Panc1 (cell line): Measurements from ENCODE around the gene ITGB2. TPM values are rescaled to one million over a fixed set of nuclear protein-coding genes. Genes with fewer than 3 reads are reported as not detected.

Experiments
- ATAC-seq: fragments of 200-7000 bp; cut with Tn5 transposase; 2 replicates; pipeline ENCODE4 v1.9.1; 2020; ENCODE audit warnings: mild to moderate bottlenecking, moderate library complexity
- BruUV-seq: library from RNA; stranded (reverse); fragments of 400-500 nt; replicated peaks from 2 replicates; lab custom pipeline; 2021; lab: Mats Ljungman, UMichigan
- CTCF ChIA-PET: fragments of 300-600 bp; sonication (Branson Sonifier 250); formaldehyde crosslinking; loops from one replicate; lab custom pipeline; 2022; ENCODE audit warnings: antibody characterized with exemption; lab: Charles Lee
- POLR2A ChIA-PET: fragments of 300-600 bp; sonication (Branson Sonifier 250); formaldehyde crosslinking; loops from one replicate; lab custom pipeline; 2022; ENCODE audit warnings: antibody characterized with exemption; lab: Charles Lee
- DNase-seq: peaks from one replicate; pipeline ENCODE4 v3.0.0-alpha.2; 2010; ENCODE audit warnings: low read depth, low spot score
- H3K27ac ChIP-seq: 2 replicates; pipeline ENCODE4 v1.5.1; 2011; ENCODE audit warnings: mild to moderate bottlenecking, low read length, inconsistent platforms
- H3K27me3 ChIP-seq: fragments of 200-500 bp; sonication (Bioruptor generic); 2 replicates; pipeline ENCODE4 v1.6.0; 2014; ENCODE audit warnings: low read length, inconsistent platforms; ENCODE audit not compliant: control insufficient read depth, insufficient read depth
- H3K36me3 ChIP-seq: fragments of 200-500 bp; sonication (Bioruptor generic); 2 replicates; pipeline ENCODE4 v1.5.1; 2014; ENCODE audit warnings: inconsistent platforms, mild to moderate bottlenecking, low read length, moderate library complexity; ENCODE audit not compliant: control insufficient read depth, insufficient read depth
- H3K4me1 ChIP-seq: 2 replicates; pipeline ENCODE4 v1.5.1; 2011; ENCODE audit warnings: inconsistent platforms, mild to moderate bottlenecking, low read length, moderate library complexity; ENCODE audit not compliant: control insufficient read depth, insufficient read depth
- H3K4me3 ChIP-seq, 2 experiments: 2 replicates each; pipeline ENCODE4 v1.5.1; 2011 to 2012; ENCODE audit warnings: low read depth in 2 of 2, low read length in 2 of 2, mild to moderate bottlenecking in 2 of 2, inconsistent platforms in 1 of 2, moderate library complexity in 1 of 2
- H3K9me3 ChIP-seq: fragments of 200-500 bp; sonication (Bioruptor generic); 2 replicates; pipeline ENCODE4 v1.5.1; 2014; ENCODE audit warnings: low read depth, mild to moderate bottlenecking, inconsistent platforms, low read length, moderate library complexity; ENCODE audit not compliant: control insufficient read depth, insufficient read depth
- CTCF ChIP-seq: fragments of 450-650 bp; IDR thresholded peaks from 2 replicates; pipeline ENCODE4 v1.5.1; 2017; ENCODE audit warnings: mild to moderate bottlenecking
- POLR2AphosphoS5 ChIP-seq: IDR thresholded peaks from 2 replicates; pipeline ENCODE4 v1.6.1; 2012; ENCODE audit warnings: mild to moderate bottlenecking, low read depth, low read length, moderate library complexity
- SIN3A ChIP-seq: IDR thresholded peaks from 2 replicates; pipeline ENCODE4 v1.6.1; 2012; ENCODE audit warnings: low read depth, mild to moderate bottlenecking, low read length, moderate library complexity, borderline replicate concordance; ENCODE audit not compliant: insufficient read depth
- TCF7L2 ChIP-seq: IDR thresholded peaks from 2 replicates; pipeline ENCODE4 v1.6.1; 2011; ENCODE audit warnings: mild to moderate bottlenecking, low read depth, low read length, inconsistent platforms
- in situ Hi-C: cut with HindIII; loops from 2 replicates; pipeline ENCODE4 v1.10.0; 2016; ENCODE audit warnings: low sequenced_read_pairs, low pct_unique_long_range_greater_than_20kb
- intact Hi-C: fragments of 100-400 bp; cut with micrococcal nuclease; formaldehyde crosslinking; loops from one replicate; pipeline ENCODE4 v1.10.0; 2022; ENCODE audit not compliant: unreplicated experiment
- total RNA-seq: library from RNA; stranded (reverse); gene quantifications from one replicate; pipeline ENCODE4 v1.2.1, GENCODE V29; 2021; ENCODE audit not compliant: unreplicated experiment
- TF ChIP-seq, protein P1 (sequence below), 2 experiments: IDR thresholded peaks; 2 replicates each; pipeline ENCODE4 v1.6.1; 2011 to 2012; ENCODE audit warnings: low read depth in 2 of 2, control low read depth in 1 of 2, low read length in 1 of 2, mild to moderate bottlenecking in 1 of 2, moderate library complexity in 1 of 2; ENCODE audit not compliant: insufficient read depth in 1 of 2

Gene ITGB2
- total RNA-seq, 1 experiment from 2014 or later = 3.0 TPM

- POLR2A ChIA-PET = no interaction called here
- Histone ChIP-seq H3K4me3 (no peak overlapping the region), H3K36me3 (peaks cover 3% of the 10 kb centered on the region; the same call in 1 of the 2 replicates), H3K27me3 (no peaks in the 10 kb centered on the region), H3K4me1 (no peaks in the 10 kb centered on the region), H3K27ac (no peak overlapping the region), H3K9me3 (no peaks in the 10 kb centered on the region)
- ATAC-seq (no peak), DNase-seq (no peak)
- BruUV-seq = no TSS peak
- CTCF ChIA-PET = no interaction called here
- TF ChIP-seq SIN3A = no peak
- intact Hi-C loops = no loop called here
- in situ Hi-C loops = no loop called here
Measured at GRCh38 chr21:44958471-44959191, 37.9 kb upstream of the ITGB2 start.

DNA sequence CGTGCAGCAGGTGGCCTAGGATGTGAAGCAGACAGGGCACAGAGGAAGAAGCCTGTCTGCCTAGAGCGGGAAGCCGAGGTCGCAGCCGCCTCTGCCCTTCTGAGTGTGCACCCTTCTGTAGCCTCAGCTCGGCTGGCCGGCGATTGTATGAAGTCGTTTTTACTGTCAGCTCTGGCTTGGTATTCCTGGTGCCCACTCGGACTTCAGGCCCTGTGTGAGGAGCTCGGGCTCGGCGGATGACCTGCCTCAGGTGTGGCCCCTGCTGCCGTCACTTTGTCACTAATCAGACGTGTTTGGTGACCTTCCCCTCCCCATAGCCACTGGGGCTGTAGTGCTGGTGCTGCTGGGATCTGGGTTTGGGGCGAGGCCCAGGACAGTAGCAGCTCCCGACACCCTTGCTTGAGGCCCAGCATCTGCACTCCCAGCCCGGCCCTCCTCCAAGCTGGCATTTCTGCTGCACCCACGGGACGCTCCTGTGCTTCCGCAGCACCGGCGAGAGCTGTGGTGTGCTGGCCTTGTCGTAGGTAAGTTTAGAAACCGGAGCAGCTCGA, 37.3 kb upstream of the ITGB2 start:
- no peak for TF ChIP-seq POLR2AphosphoS5
- TF ChIP-seq, protein P1, sequence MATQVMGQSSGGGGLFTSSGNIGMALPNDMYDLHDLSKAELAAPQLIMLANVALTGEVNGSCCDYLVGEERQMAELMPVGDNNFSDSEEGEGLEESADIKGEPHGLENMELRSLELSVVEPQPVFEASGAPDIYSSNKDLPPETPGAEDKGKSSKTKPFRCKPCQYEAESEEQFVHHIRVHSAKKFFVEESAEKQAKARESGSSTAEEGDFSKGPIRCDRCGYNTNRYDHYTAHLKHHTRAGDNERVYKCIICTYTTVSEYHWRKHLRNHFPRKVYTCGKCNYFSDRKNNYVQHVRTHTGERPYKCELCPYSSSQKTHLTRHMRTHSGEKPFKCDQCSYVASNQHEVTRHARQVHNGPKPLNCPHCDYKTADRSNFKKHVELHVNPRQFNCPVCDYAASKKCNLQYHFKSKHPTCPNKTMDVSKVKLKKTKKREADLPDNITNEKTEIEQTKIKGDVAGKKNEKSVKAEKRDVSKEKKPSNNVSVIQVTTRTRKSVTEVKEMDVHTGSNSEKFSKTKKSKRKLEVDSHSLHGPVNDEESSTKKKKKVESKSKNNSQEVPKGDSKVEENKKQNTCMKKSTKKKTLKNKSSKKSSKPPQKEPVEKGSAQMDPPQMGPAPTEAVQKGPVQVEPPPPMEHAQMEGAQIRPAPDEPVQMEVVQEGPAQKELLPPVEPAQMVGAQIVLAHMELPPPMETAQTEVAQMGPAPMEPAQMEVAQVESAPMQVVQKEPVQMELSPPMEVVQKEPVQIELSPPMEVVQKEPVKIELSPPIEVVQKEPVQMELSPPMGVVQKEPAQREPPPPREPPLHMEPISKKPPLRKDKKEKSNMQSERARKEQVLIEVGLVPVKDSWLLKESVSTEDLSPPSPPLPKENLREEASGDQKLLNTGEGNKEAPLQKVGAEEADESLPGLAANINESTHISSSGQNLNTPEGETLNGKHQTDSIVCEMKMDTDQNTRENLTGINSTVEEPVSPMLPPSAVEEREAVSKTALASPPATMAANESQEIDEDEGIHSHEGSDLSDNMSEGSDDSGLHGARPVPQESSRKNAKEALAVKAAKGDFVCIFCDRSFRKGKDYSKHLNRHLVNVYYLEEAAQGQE (IDR thresholded peaks at IDR 0.05; ENCODE audit: insufficient read depth in 1 of 2, low read depth in 2 of 2, low read length in 1 of 2) = no peak
- TF ChIP-seq TCF7L2 = no peak
- no peak for TF ChIP-seq SIN3A
- Histone ChIP-seq H3K4me1 (no peaks in the 10 kb centered on the region), H3K27me3 (no peaks in the 10 kb centered on the region), H3K27ac (no peak overlapping the region), H3K36me3 (peaks cover 3% of the 10 kb centered on the region; the same call in 1 of the 2 replicates), H3K9me3 (no peaks in the 10 kb centered on the region), H3K4me3 (no peak overlapping the region)
- ChIA-PET CTCF (no interaction called here), POLR2A (no interaction called here)
- in situ Hi-C loops (no loop called here), intact Hi-C loops (no loop called here)
- no TSS peak for BruUV-seq
- ATAC-seq (no peak), DNase-seq (no peak)

DNA sequence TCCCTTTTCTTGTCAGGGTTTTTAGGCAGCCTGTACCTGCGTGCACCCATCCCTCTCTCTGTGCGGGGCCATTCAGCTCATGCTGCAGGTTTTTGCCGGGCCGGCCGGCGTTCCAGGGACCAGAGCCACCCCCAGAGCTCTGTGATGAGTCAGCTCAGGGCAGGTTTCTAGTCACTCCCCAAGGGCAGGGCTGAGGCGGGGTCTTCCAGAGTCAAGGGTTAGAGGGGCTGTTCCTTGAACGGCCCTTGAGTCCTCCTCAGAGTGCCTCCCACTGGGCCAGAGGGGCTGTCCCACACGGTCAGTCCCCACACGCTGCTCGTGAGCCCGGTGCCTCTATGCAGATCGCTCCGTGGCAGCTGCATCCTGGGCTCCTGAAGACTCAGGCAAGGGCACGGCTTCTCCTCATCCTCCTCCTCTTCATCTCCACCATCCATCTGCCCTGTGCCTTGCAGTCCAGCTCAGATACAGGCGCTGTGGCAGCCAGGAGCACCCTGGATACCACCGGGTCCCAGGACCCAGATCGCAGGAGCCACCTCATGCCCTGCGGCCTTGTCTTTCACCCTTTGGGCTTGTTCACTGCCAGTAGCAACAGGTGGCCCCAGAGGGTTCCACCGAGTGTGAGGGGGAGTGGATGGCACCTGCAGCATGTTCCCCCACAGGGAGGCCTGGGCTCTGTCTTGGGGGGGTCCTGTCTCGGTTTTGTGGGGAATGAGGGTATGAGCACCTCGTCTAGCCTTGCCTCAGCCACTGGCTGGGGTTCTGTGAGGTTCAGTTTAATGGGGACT, 36.5 kb upstream of the ITGB2 start:
- no peaks in the 10 kb centered on the region for H3K9me3 ChIP-seq
- in situ Hi-C loops = no loop called here
- ChIA-PET POLR2A (no interaction called here), CTCF (no interaction called here)
- peaks cover 3% of the 10 kb centered on the region; the same call in 1 of the 2 replicates for H3K36me3 ChIP-seq
- no peak for DNase-seq
- intact Hi-C loops = no loop called here
- ATAC-seq = no peak
- no peaks in the 10 kb centered on the region for H3K27me3 ChIP-seq
- TF ChIP-seq, protein P1 (IDR thresholded peaks at IDR 0.05; ENCODE audit: insufficient read depth in 1 of 2, low read depth in 2 of 2, low read length in 1 of 2) = no peak
- TF ChIP-seq CTCF = no peak
- TF ChIP-seq POLR2AphosphoS5 = no peak
- no peak for TF ChIP-seq SIN3A
- TF ChIP-seq TCF7L2 = no peak
- H3K4me3 ChIP-seq = no peak overlapping the region
- BruUV-seq = no TSS peak
- H3K27ac ChIP-seq = no peak overlapping the region
- H3K4me1 ChIP-seq = no peaks in the 10 kb centered on the region
